ENCODE results near the gene TMC6. TPM values are rescaled to one million over a fixed set of nuclear protein-coding genes. Genes with fewer than 3 reads are reported as not detected.
"Not testable (repeated sequence)": the region's sequence is repeated elsewhere in the genome, so short reads cannot be mapped to it uniquely, and the experiment has no call there.

TMC6 gene
- total and polyA plus RNA-seq, 2 of the 13 experiments (the other 11 are each of a cell fraction or from before 2014, with no cell fraction given): 48.4 to 99.1 TPM

- POLR2A ChIA-PET: interaction anchor here (0.9 kb wide), 1 partner anchor 106 kb away, joined by 3 read pairs; no protein-coding TSS in a partner anchor
- CTCF ChIA-PET (ENCODE audit: low intra/inter-chr PET ratio, low total read pairs): not testable (repeated sequence)
Measured at GRCh38 chr17:78082355-78082872, 46.1 kb downstream of the TMC6 start.

GRCh38 chr17:78081551-78081950, 47.0 kb downstream of the TMC6 start:
- CTCF ChIA-PET (ENCODE audit: low intra/inter-chr PET ratio, low total read pairs): no interaction called here
- H3K36me3 ChIP-seq (replicated peaks in 1 of 2; ENCODE audit: control insufficient read depth in 1 of 2, insufficient read depth in 2 of 2, low read length in 2 of 2): peaks cover 14 to 38% of the 10 kb centered on the region in 2 experiments

More at GRCh38 chr17:78082355-78082872, 46.1 kb downstream of the TMC6 start:
- in situ Hi-C loops (cut with HindIII; ENCODE audit: extremely low pct_ligation_motif_present, low pct_unique_long_range_greater_than_20kb); FAIRE-seq; H3K4me2 ChIP-seq (ENCODE audit: low read depth, low read length); H4K20me1 ChIP-seq (ENCODE audit: insufficient read depth, low read length); BruUV-seq (replicated peaks); H3K27ac ChIP-seq (ENCODE audit: extremely low read length, insufficient read depth, low read length); H2AFZ ChIP-seq (ENCODE audit: low read length); H3K4me1 ChIP-seq (ENCODE audit: insufficient read depth, low read length); H3K4me3 ChIP-seq (replicated peaks in 1 of 3; ENCODE audit: insufficient read depth in 1 of 3, low read depth in 2 of 3, low read length in 3 of 3); H3K9ac ChIP-seq (ENCODE audit: insufficient read depth, low read depth, low read length); ATAC-seq; H3K9me3 ChIP-seq (ENCODE audit: low read length); intact Hi-C loops (cut with micrococcal nuclease; ENCODE audit: unreplicated experiment); H3K27me3 ChIP-seq (ENCODE audit: control insufficient read depth in 1 of 2, insufficient read depth in 2 of 2, low read length in 2 of 2); DNase-seq (ENCODE audit: low spot score); H3K79me2 ChIP-seq (ENCODE audit: insufficient read depth, low read length): not testable (repeated sequence)
- WGBS (ENCODE audit: low lambda C conversion rate): 100% methylated on average over 5 of the region's 5 CpGs
- peaks cover 15 to 36% of the 10 kb centered on the region in 2 experiments for H3K36me3 ChIP-seq (replicated peaks in 1 of 2; ENCODE audit: control insufficient read depth in 1 of 2, insufficient read depth in 2 of 2, low read length in 2 of 2)

More at GRCh38 chr17:78081551-78081950, 47.0 kb downstream of the TMC6 start:
- intact Hi-C loops (cut with micrococcal nuclease; ENCODE audit: unreplicated experiment) (no loop called here), in situ Hi-C loops (cut with HindIII; ENCODE audit: extremely low pct_ligation_motif_present, low pct_unique_long_range_greater_than_20kb) (no loop called here)
- POLR2A ChIA-PET: no interaction called here
- H3K9ac ChIP-seq (ENCODE audit: insufficient read depth, low read depth, low read length): no peak overlapping the region
- BruUV-seq (replicated peaks): no TSS peak
- no peak overlapping the region for H3K4me2 ChIP-seq (ENCODE audit: low read depth, low read length)
- no peaks in the 10 kb centered on the region for H3K79me2 ChIP-seq (ENCODE audit: insufficient read depth, low read length)
- no peak overlapping the region for H3K4me3 ChIP-seq (replicated peaks in 1 of 3; ENCODE audit: insufficient read depth in 1 of 3, low read depth in 2 of 3, low read length in 3 of 3)
- no peak for TF ChIP-seq XBP1 (CRISPR knock-in tag; IDR thresholded peaks at IDR 0.05)
- TF ChIP-seq, protein P1, sequence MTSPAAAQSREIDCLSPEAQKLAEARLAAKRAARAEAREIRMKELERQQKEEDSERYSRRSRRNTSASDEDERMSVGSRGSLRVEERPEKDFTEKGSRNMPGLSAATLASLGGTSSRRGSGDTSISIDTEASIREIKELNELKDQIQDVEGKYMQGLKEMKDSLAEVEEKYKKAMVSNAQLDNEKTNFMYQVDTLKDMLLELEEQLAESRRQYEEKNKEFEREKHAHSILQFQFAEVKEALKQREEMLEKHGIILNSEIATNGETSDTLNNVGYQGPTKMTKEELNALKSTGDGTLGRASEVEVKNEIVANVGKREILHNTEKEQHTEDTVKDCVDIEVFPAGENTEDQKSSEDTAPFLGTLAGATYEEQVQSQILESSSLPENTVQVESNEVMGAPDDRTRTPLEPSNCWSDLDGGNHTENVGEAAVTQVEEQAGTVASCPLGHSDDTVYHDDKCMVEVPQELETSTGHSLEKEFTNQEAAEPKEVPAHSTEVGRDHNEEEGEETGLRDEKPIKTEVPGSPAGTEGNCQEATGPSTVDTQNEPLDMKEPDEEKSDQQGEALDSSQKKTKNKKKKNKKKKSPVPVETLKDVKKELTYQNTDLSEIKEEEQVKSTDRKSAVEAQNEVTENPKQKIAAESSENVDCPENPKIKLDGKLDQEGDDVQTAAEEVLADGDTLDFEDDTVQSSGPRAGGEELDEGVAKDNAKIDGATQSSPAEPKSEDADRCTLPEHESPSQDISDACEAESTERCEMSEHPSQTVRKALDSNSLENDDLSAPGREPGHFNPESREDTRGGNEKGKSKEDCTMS (CRISPR knock-in tag; conservative IDR thresholded peaks at IDR 0.05): no peak
- no peak for TF ChIP-seq RCOR2 (CRISPR knock-in tag; IDR thresholded peaks at IDR 0.05)
- TF ChIP-seq MAFK (conservative IDR thresholded peaks at IDR 0.05 in 1 of 2, IDR thresholded peaks at IDR 0.05 in 1 of 2; ENCODE audit: low read length in 2 of 2): no peak
- no peak for TF ChIP-seq ARNT2 (CRISPR knock-in tag; IDR thresholded peaks at IDR 0.05; ENCODE audit: low read depth)
- TF ChIP-seq ZNF281 (CRISPR knock-in tag; IDR thresholded peaks at IDR 0.05; ENCODE audit: borderline replicate concordance): no peak
- TF ChIP-seq HNF4G (IDR thresholded peaks at IDR 0.05; ENCODE audit: borderline replicate concordance, low read depth, low read length): no peak
- TF ChIP-seq HNF4G (CRISPR knock-in tag; IDR thresholded peaks at IDR 0.05; ENCODE audit: borderline replicate concordance, low read depth): no peak
- no peak for TF ChIP-seq ZNF580 (CRISPR knock-in tag; IDR thresholded peaks at IDR 0.05; ENCODE audit: borderline replicate concordance, low read depth)
- TF ChIP-seq KDM3A (CRISPR knock-in tag; IDR thresholded peaks at IDR 0.05; ENCODE audit: low read depth): no peak
- no peak for TF ChIP-seq SMARCE1 (IDR thresholded peaks at IDR 0.05; ENCODE audit: borderline replicate concordance)
- no peak overlapping the region for H3K27ac ChIP-seq (ENCODE audit: extremely low read length, insufficient read depth, low read length)
- ATAC-seq (no peak), FAIRE-seq (no peak), DNase-seq (ENCODE audit: low spot score) (no peak)
- no peak overlapping the region for H2AFZ ChIP-seq (ENCODE audit: low read length)
- H3K4me1 ChIP-seq (ENCODE audit: insufficient read depth, low read length): no peaks in the 10 kb centered on the region
- no peaks in the 10 kb centered on the region for H3K27me3 ChIP-seq (ENCODE audit: control insufficient read depth in 1 of 2, insufficient read depth in 2 of 2, low read length in 2 of 2)
- no peaks in the 10 kb centered on the region for H4K20me1 ChIP-seq (ENCODE audit: insufficient read depth, low read length)
- H3K9me3 ChIP-seq (ENCODE audit: low read length): no peaks in the 10 kb centered on the region
- WGBS (ENCODE audit: low lambda C conversion rate): 77% methylated on average over 3 of the region's 3 CpGs

Data from HepG2 (cell line).